Fibroblast of the aortic adventitia (primary cell): ENCODE results near the gene STK32A. TPM values are rescaled to one million over a fixed set of nuclear protein-coding genes. Genes with fewer than 3 reads are reported as not detected.

Experiments used
- DNase-seq: peaks from one replicate; pipeline ENCODE4 v3.0.0-alpha.2; 2010; ENCODE audit warnings: low read depth
- H3K4me3 ChIP-seq: 2 replicates; pipeline ENCODE4 v1.5.1; 2011; ENCODE audit warnings: low read depth, mild to moderate bottlenecking, control low read depth, low read length, moderate library complexity
- total RNA-seq: library from RNA; depleted of rRNA; stranded (reverse); fragments of >200 nt; gene quantifications from 2 replicates; pipeline ENCODE4 v1.2.3, GENCODE V29; 2012; ENCODE audit warnings: low replicate concordance
- TF ChIP-seq, protein P1 (sequence below): IDR thresholded peaks from 2 replicates; pipeline ENCODE4 v1.5.1; 2011; ENCODE audit warnings: mild to moderate bottlenecking, low read length, control low read depth, inconsistent platforms; ENCODE audit not compliant: insufficient read depth

Gene STK32A
- total RNA-seq, 1 donor: 2.3 TPM

DNA sequence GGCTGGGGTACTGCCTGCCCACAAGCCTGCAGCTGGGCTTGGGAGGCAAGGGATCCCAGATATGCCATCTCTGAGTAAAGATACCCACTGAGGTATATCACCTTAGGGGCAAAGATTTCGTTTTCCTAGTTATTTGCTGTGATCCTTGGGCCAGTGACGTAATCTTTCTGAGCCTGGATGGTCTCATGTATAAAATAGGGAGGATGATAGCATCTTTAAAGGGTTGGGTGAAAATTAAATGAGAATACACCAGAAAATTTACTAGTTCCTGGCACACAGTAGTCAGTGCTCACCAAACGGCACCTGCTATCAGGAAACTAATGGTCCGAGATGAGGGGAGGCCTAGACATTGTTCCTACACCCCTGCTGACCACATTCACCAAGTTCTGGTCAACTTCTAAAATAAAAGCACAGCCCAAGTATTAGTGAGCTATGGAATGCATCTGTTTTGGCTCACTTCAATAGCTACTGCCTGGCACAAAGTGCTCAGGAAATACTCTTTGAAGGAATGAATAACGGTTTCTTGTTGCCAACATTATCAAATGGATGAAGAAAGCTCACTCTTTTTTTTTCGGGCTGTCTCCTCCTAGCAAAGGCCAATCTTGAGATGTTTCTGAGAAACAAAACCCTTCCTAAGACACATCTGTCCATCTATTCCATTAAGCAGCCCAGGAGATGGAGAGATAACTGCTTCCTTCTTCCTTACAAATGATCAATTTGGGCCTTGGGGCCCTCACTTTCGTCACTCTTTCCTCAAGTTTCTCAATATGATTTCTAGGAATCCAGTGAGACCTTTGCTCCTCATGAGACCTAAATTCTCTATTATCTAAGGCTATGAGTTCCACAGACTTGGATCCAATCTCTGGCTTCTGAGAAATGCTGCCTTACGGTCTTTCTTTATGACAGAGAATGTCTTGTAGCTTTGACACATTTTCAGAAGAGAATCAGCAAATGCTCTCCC lies 176.8 kb downstream of the STK32A start:
- TF ChIP-seq, protein P1, sequence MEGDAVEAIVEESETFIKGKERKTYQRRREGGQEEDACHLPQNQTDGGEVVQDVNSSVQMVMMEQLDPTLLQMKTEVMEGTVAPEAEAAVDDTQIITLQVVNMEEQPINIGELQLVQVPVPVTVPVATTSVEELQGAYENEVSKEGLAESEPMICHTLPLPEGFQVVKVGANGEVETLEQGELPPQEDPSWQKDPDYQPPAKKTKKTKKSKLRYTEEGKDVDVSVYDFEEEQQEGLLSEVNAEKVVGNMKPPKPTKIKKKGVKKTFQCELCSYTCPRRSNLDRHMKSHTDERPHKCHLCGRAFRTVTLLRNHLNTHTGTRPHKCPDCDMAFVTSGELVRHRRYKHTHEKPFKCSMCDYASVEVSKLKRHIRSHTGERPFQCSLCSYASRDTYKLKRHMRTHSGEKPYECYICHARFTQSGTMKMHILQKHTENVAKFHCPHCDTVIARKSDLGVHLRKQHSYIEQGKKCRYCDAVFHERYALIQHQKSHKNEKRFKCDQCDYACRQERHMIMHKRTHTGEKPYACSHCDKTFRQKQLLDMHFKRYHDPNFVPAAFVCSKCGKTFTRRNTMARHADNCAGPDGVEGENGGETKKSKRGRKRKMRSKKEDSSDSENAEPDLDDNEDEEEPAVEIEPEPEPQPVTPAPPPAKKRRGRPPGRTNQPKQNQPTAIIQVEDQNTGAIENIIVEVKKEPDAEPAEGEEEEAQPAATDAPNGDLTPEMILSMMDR: no peak
- no peak overlapping the region for H3K4me3 ChIP-seq
- peak; percentile 77 for DNase-seq

DNA sequence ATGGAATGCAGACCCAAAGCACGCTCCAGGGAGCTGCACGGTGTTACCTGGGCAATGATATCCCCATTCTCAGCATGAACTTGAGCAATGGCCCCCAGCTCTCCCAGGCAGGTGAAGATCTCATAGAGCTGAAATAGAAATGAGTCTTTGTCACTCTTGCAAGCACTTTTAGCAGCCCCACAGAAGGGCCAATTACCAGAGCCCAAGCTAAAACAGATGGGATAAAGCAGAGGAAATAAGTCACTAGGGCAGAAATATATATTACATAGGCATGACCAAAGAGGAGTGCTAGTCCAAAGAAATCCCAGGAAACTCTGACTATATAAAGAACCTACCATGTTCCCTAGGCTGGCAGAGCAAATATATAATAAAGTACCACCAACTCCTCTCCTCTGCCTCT lies 177.7 kb downstream of the STK32A start:
- no peak for DNase-seq
- TF ChIP-seq, protein P1: no peak
- H3K4me3 ChIP-seq: no peak overlapping the region

- TF ChIP-seq, protein P1: no peak
- H3K4me3 ChIP-seq: no peak overlapping the region
- no peak for DNase-seq
Measured at GRCh38 chr5:147413266-147413665, 178.4 kb downstream of the STK32A start.

DNA sequence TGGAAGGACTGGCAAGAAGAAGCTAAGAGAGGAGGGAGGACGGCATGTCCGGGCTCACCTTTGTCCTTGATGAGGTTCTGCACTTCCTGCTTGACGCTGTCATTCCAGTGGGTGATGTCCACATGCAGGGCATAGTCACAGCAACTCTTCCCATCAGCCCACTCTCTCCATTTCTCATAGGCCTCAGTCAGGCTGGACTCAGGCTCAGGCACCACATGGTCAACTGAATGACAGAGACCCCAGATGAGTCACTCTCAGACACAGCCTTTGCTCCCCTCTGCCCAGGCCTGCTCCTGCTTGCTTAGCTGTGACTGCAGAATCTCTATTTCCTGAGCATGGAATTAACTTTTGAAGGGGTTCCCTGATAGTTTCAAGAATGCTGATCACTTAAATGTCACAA lies 180.8 kb downstream of the STK32A start:
- H3K4me3 ChIP-seq: no peak overlapping the region

GRCh38 chr5:147417135-147417813 lies 182.4 kb downstream of the STK32A start:
- H3K4me3 ChIP-seq: no peak overlapping the region
- TF ChIP-seq, protein P1: no peak
- DNase-seq: peak; percentile 99

More for the DNA sequence above, 180.8 kb downstream of the STK32A start:
- DNase-seq: no peak
- TF ChIP-seq, protein P1: no peak

DNA sequence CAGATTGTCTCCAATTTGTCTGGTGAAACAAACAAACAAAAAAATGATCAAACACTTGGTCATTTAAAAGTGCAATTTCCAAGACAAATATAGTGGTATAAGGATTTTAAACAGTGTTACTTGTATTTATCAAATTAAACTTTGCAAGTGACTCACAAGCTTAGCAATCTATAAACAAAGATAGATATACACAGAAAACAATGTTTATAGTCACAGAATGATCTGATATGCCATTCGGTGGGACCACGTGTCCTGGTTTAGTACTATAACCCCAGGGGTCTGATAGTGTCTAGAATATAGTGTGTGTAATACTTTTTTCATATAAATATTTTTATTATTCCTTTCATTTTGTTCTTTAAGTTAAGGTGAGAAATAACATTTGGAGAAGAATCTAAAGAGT lies 183.8 kb downstream of the STK32A start:
- TF ChIP-seq, protein P1: no peak
- H3K4me3 ChIP-seq: no peak overlapping the region
- no peak for DNase-seq
